ENCODE data around the gene PTGIS. TPM values are rescaled to one million over a fixed set of nuclear protein-coding genes. Genes with fewer than 3 reads are reported as not detected.

PTGIS gene
- total RNA-seq, 4 donors from 2014 or later = 17.0 to 39.2 (median 32.4) TPM

- TF ChIP-seq CTCF (IDR thresholded peaks at IDR 0.05; ENCODE audit: low read depth) = no peak
These were observed 52.4 kb downstream of the PTGIS start for GRCh38 chr20:49515586-49515985.

GRCh38 chr20:49513517-49513916 lies 54.4 kb downstream of the PTGIS start:
- no peak for TF ChIP-seq CTCF (IDR thresholded peaks at IDR 0.05; ENCODE audit: low read depth)

GRCh38 chr20:49513009-49513408 lies 54.9 kb downstream of the PTGIS start:
- no peak for TF ChIP-seq CTCF (IDR thresholded peaks at IDR 0.05; ENCODE audit: low read depth)

GRCh38 chr20:49511788-49512525 lies 56.0 kb downstream of the PTGIS start:
- no peak for TF ChIP-seq CTCF (IDR thresholded peaks at IDR 0.05; ENCODE audit: low read depth)

- TF ChIP-seq CTCF (IDR thresholded peaks at IDR 0.05; ENCODE audit: low read depth) = no peak
These were observed 57.3 kb downstream of the PTGIS start for GRCh38 chr20:49510562-49511122.

- no peak for TF ChIP-seq CTCF (IDR thresholded peaks at IDR 0.05; ENCODE audit: low read depth)
These were observed 59.3 kb downstream of the PTGIS start for GRCh38 chr20:49508435-49509199.

All from subcutaneous adipose tissue (tissue), 4 donors.